ENCODE measurements around the gene PXDN.
"Not testable (repeated sequence)": the region's sequence is repeated elsewhere in the genome, so short reads cannot be mapped to it uniquely, and the experiment has no call there.

The PXDN gene

DNA sequence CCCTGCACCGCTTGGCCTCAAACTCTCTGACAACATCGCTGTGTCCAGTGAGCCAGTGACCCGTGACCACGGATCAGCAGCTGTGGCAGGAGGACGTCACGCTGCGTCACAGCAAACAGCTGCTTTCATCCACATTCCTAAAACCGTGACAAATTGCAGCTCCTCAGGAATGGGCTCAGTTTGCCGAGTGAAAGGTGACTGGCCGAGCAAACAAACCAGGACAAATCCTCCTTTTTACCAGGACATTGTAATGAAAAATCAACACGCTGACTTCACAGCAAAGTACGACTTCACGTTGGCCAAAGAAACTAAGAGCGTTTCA is 57.6 kb downstream of the PXDN start:
- DNase-seq (ENCODE audit: low read depth in 1 of 2, low spot score in 1 of 2): no peak

DNA sequence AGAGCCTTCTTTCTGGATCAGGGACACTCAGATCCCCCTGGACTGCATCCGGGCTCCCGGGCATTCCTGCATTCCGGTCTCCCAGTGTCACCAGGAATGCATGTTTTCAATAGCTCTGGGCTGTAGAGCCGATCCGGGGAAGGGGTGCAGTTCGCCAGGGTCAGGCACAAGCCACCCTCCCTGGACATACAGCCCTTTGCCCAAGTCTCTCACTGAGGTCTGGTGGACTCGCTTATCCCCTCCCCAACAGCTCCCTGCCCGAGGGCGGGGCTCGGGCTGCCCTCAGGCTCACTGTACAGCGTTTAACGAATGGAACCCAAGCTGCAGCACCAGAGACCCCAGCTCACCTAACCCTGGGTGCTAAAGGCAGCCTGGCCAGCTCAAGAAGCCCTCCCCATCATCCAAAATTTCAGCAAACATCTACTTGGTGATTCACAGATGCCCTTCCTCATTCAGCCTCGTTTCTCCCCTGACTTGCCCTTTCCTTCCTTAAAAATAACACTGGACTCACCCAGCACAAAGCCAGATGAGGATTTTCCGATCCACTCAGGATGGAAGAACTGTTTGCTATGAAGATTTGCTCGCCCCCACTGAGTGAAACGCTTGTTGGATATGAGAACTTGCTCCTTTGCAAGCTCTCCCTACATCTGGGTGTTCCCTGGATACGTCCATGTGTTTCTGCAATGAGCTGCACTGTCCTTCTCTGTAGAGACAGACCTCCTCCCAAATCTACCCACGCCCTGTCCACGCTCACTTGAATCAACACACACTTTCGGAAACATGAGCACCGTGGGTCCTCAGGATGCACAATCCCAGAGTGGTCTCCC is 58.1 kb downstream of the PXDN start:
- DNase-seq (ENCODE audit: low read depth in 1 of 2, low spot score in 1 of 2): no peak

DNA sequence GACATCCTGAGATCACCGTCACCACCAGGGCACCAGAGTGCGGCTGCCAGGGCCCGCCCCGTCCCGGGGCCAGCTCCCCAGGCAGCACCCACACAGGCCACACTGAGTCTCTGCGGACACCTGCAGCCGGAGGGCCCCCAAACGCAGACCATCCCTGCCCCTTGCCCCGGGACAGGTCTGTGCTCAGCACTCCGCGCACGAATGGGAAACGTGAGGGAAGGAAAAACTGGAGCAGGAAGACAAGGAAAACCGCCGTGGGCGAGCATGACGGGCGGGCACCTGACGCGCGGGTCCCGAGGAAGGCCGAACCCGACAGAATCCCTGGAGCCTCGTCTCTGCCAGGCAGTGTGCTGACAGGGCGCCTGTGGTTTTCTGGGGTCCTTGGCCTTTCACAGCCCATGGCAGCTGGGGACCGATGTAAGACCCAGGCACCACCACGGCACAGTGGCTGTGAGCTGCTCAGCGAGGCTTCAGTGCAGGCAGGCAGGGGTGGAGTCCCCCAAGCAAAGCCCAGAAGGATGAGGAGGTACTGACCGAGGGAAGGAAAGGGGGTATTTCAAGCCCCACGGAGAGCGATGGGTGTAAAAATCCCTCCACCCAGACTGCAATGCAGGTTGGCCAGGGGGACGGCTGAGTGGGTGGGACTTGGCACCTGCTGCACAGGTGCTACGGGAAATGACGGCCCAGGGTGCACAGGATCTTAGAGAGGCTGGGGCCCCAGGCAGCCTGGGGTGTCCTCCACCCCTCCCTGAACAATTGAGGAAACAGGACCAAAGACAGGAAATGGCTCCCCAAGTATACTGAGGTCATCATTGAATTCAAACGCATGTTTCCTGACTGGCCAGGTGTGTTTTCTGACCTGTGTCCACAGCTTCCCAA is 59.0 kb downstream of the PXDN start:
- DNase-seq (ENCODE audit: low read depth in 1 of 2, low spot score in 1 of 2): no peak

DNA sequence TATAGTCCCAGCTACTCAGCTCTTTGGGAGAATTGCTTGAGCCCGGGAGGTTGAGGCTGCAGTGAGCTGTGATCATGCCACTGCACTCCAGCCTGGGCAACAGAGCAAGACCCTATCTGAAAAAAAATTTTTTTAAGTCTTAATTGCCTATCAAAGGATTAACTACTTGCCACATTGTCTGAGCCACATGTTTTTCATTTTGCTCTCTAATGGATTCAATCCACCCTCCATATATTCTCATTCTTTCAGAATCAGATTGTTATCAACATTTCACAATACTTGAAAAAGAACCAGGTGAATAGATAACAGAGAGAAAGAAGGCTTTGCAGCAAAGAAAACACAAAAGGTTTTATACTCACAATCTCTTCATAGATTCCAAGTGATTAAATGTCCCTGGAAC is 61.0 kb downstream of the PXDN start:
- no peak for DNase-seq (ENCODE audit: low read depth in 1 of 2, low spot score in 1 of 2)

DNA sequence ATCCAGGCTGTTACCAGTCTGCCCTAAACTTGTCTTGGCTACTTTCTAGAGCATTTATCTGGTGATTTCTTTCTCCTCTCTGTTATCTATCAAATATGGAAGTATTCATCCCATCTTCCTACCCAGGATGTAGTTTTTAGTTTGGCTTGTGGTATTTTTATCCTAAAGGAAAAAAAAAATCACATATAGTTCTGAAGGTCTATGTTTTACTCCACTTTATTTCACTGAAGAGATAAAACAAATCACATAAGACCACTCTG is 62.2 kb downstream of the PXDN start:
- no peak for DNase-seq (ENCODE audit: low read depth in 1 of 2, low spot score in 1 of 2)

DNA sequence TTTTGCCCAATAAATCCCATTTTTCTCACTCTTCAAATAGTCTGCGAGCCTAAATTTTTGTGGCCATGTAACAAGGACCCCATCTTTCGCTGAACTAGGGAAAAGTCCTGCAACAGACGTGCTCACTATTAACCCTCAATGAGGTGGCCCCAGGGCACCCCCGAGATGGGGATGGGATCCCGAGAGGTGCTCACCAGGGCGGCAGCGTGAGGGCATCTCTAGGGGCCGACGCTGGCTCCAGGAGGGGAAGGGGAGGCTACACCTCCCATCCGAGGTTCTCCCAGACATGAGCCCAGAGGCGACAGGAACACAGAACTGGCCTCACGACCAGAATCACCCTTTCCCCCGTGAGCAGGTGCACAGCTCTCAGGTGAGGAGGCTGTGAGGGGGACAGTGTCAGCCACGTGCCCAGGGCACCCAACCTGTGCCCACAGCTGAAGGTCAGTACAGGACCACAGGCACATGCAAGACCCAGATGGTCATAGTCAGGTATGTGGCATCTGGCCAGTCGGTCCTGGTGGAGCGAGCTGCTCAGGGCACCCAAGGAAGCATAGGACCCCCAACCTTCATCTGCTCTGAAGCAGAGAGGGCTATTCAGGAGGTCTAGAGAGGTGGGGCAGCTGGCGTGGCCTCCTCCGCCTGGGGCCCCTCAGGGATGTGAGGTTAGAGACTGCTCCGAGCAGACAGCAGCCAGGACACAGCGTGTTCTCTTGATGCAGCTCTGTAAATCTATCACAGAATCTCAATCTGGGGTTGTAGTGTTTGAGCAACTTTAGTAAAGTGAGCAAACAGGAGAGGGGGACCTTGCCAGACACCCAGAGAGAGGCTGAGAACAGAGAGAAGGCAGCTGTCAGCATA is 62.8 kb downstream of the PXDN start:
- no peak for DNase-seq (ENCODE audit: low read depth in 1 of 2, low spot score in 1 of 2)

DNA sequence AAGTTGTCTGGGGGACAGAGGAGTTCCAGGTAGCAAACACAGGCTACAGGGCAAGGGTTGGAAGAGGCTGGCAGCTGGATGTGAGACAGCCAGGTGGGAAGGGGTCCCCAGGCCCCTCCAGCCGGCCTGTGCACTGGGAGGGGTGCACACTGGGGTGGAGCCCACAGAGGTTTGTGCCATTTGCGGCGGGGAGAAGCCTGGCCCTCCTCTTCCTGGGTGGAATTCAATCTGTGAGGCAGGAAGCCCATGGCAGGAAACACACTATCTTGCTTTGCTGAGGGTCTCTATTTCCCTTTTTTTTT is 63.3 kb downstream of the PXDN start:
- DNase-seq (ENCODE audit: low read depth in 1 of 2, low spot score in 1 of 2): no peak

DNA sequence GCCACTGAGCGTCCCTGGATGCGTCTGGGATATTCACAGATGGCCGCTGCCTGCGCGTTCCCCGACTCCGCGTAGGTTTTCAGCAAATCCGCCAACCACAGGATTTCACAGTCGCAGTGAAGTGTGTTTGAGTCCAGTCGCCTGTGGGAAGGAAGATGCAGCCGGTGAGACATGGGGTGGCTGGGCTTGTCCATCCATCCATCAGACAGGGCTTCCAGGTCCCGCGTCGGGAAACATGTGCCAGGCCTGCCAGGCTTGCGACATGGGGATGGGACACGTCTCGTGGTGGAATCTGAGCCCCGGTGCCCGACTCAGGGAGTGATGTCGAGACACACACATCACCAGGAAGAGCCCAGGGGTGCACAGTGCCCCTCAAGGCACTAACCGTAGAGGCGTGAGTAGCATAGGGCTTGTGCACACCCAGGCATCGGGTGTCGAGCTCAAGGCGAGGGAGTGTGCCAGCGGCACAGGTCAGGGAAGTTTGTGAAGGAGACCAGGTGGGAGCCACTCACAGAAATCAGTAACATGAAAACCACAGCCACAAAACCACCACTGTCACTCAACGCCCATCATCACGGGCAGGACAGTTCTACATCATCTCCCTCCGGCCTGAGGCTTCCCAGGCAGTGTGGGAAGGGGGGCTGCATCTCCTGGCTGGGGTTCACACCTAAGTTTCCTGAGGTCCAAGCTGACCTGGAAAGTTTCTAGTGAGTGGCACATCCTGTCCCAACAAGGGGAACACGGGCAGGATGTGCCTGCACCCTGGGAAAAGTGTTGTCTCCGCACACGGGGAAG is 63.9 kb downstream of the PXDN start:
- DNase-seq (ENCODE audit: low read depth in 1 of 2, low spot score in 1 of 2): no peak

DNA sequence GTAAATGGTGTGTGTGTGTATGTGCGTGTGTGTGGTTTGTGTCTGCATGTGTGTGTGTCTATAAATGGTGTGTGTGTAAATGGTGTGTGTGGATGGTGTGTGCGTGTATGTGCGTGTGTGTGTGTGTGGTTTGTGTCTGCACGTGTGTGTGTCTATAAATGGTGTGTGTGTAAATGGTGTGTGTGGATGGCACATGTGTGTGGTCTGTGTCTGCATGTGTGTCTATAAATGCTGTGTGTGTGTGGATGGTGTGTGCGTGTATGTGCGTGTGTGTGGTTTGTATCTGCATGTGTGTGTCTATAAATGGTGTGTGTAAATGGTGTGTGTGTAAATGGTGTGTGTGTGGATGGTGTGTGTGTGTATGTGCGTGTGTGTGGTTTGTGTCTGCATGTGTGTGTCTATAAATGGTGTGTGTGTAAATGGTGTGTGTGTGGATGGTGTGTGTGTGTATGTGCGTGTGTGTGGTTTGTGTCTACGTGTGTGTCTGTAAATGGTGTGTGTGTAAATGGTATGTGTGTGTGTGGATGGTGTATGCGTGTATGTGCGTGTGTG is 64.8 kb downstream of the PXDN start:
- DNase-seq (ENCODE audit: low read depth in 1 of 2, low spot score in 1 of 2): not testable (repeated sequence)

DNA sequence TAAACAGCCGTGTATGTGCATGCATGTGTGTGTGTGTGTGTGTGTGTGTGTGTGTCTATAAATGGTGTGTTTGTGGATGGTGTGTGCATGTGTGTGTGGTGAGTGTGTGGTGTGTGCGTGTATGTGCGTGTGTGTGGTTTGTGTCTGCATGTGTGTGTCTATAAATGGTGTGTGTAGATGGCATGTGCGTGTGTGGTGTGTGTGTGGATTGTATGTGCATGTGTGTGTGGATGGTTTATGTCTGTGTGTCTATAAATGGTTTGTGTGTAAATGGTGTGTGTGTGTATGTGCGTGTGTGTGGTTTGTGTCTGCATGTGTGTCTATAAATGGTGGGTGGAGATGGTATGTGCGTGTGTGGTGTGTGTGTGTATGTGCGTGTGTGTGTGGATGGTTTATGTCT is 65.2 kb downstream of the PXDN start:
- DNase-seq (ENCODE audit: low read depth in 1 of 2, low spot score in 1 of 2): not testable (repeated sequence)

DNA sequence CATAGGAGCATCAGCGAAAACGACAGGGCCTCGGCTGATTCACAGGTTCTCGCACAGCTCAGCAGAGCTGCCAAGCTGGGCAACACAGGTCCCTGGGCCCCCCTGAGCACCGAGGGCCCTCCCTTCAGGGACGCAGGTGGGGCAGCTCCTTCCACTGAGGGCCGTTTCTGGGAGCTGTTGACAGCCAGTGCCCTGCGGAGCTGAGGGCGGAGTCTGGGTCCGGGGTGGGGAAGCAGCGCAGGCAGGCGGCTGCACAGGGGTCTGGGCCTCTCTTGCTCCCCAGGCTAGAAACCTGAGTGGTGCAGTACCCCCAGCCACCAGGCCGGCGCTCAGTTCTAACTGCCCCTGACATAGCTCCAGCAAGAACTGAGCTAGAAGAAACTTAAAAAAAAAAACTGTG is 65.7 kb downstream of the PXDN start:
- no peak for DNase-seq (ENCODE audit: low read depth in 1 of 2, low spot score in 1 of 2)

DNA sequence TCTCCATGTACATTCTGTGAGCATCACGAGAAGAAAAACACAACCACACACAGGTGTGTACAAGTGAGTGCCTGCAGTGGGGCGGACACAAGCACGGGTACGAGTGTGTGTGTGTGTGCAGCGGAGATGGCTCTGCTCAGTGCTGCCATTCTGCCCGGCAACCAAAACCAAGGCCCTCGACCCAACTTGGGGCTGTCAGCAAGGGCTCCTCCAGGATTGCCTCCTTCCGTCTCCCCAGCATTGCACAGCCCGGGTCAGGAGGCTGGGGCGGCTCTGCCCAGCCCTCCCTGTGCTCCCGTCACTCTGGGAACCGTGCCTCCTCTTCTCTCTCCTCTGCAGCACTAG is 66.5 kb downstream of the PXDN start:
- no peak for DNase-seq (ENCODE audit: low read depth in 1 of 2, low spot score in 1 of 2)

DNA sequence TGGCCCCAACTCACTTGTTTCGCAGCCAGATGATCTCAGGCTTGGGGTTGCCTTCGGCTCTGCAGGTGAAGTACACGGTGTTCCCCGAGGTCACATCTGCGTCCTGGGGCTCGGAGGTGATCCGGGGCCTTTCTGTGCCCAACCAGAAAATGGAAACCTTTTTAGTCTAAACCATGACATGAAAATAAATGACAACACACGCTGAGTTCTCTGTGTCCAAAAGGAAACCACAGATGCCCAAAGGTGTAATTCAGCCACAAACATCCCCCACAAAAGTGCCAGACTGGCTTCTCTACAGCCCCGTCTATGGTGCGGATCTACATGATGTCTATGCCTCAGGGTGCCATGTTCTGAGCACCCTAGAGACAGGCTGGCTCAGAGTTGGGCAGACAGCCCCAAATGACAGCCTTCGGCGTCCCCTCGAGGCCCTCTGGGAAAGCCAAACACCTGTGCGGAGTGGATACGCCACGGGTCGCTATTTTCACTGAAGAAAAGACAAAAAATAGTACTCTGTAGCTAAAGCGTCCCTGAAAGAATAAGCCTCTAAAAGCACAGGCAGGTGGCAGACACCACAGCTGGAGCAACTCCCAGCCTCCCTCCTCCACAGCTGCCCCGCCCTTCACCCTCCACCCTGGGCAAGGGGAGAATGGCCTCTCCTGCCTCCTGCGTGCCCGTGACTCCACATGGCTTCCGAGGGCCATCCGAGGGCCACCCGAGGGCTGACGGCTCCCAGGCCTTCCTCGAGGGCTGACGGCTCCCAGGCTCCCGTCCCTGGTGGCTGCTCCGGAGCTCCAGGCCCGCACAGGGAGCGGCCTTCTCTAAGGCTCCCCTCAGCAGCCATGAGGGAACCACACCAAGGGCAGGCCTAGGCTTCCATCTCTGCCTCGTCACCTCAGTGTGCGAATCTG is 67.1 kb downstream of the PXDN start:
- DNase-seq (ENCODE audit: low read depth in 1 of 2, low spot score in 1 of 2): no peak

DNA sequence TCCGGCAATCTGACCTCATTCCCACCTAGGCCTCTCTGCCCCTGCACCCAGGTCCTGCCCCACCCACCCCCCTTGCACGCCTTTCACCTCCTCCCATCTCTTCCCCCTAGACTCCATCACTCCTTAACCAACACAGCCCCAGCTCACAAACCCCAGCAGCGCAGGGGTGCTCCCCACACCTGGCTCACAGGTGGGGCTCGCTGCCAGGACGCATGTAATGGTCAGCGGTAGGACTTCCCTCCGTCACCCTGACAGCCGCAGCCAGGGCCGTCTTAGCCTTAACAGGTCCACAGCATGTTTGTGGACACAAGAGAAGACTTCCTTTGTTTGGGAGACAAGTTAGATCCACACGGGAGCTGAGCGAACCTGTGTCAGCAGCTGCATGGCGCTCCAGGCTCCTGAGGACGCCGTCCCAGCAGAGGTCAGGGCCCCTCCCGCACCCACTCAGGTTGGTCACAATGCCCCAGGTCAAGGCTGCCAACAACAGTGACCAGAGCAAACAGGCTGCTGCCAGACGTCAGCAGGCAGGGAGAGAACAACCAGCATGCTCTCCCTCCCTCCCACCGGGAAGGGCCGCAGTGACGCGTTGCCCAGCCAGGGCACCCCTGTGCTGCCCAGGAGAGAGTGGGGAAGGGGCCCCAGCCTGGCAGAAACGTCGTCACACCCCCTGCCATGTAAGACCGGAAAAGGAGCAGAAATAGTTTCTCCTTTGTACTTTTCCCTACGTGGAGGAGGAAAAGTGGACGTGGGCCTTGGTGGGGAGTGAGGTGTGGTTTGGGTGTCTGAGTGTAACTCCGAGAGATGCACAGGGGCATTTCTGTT is 68.0 kb downstream of the PXDN start:
- DNase-seq (ENCODE audit: low read depth in 1 of 2, low spot score in 1 of 2): no peak

DNA sequence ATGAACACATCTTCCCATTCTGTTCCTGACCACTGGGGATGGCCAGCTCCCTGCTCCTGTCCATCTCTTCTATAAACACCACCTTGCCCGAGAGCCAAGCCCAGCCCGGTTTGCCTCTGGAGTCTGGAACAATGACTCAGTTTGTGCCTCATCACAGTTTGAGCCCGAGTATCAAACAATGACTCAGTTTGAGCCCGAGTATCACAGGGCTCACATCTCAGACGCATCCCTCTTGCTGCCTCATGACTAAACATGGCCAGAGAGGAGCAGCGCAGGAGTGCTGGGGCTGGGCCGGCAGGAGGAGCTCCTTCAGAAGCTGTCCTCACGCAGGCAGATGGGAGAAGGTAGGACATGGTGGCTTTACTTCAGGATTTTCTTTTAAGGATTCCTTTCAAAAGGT is 68.7 kb downstream of the PXDN start:
- no peak for DNase-seq (ENCODE audit: low read depth in 1 of 2, low spot score in 1 of 2)

DNA sequence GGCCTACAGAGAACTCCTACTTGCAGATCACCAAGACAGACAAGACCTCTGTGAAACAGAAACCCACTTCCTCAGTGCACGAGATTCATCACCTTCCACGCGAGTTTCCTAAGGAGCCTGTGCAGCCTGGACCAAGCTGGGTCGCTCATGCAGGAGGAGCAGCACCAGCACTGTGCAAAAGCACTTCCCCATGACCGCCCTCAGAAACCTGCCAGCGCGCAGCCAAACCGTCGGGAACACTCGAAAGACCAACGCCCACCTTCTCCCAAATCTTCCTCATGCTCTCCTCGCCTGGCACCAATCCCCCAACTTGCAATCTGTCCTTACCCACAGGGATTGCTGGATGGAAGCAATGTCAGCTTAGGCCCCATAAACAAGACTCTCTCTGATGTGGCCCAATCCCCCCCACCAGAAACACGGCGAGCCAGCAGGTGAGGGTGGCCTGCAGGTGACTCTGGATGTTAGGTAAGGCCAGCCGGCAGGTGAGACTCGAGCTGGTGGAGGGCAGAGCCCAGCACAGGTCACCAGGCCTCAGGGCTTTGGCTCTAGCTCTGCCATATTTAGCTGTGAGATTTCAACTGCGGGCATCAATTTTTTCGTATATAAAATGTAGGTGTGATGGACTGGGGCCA is 69.4 kb downstream of the PXDN start:
- DNase-seq (ENCODE audit: low read depth in 1 of 2, low spot score in 1 of 2): no peak

DNA sequence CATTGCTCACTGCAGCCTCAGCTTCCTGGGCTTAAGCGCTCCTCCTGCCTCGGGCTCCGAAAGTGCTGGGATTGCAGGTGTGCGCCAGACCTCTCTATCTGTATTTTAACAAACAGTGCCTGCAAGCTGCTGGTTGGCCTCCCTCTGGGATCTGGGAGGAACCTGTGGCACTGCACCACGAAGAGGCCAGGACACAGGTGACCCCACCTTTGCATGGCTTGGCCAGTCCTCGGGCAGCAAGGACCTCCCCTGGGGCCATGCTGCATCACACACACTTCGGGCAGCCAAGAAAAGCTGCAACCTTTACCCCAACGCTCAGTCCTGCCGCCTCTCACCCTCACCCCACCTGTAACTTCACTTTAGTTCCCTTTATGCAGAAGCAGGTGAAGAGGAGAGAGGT is 70.0 kb downstream of the PXDN start:
- no peak for DNase-seq (ENCODE audit: low read depth in 1 of 2, low spot score in 1 of 2)

DNA sequence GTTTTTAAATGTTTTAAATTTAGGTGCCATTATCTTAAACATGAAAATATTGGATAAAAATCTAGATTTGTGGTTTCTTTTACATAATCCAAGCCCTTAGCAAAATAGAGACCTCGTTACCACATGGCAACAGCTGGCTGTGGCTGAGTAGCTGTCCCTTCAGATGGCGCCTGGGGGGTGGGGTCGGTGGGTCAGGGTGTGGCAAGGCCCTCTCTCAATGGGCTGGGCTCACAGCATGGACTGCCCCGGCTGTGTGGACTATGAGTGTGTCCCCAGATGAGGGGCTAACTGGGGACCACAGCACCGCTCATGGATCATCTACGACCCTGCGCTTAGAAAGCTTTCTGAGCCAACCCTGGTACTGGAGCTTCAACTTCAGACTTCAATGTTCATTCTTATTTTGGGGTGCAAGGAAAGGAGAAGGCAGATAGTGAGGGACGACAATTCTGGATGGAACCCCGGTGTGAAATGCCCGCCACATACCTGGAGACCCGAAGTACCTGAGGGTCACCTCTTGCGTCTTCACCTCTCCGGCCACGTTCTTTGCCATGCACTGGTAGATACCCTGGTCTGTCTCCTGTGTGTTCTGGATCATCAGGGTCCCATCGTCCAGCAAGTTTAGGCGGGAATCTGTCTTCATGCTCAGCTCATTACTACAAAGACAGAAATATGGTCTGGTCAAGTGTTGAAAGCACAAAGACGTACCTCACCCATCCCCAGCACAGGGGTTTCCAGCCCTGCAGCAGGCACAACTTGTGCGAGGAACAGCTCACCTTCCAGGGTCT is 71.0 kb downstream of the PXDN start:
- no peak for DNase-seq (ENCODE audit: low read depth in 1 of 2, low spot score in 1 of 2)

All from activated T-helper 1 cell treated with anti-CD3 and anti-CD28 coated beads, Interleukin-2, amount 50 U/mL, for 16 hours (primary cell).